Left kidney (tissue), 2 donors: ENCODE results near the gene DNAH5. TPM values are rescaled to one million over a fixed set of nuclear protein-coding genes. Genes with fewer than 3 reads are reported as not detected.

ENCODE experiments used
- DNase-seq: peaks from one replicate; pipeline ENCODE4 v3.0.0-alpha.2; 2013
- polyA plus RNA-seq: library from polyadenylated mRNA; unstranded; fragments of 120-200 nt; gene quantifications from one replicate; pipeline ENCODE4 v1.2.1, GENCODE V29; 2013; ENCODE audit not compliant: insufficient read length

Gene DNAH5
- polyA plus RNA-seq, 1 donor: 2.0 TPM

- no peak for DNase-seq
These were observed 243.9 kb downstream of the DNAH5 start for GRCh38 chr5:13700626-13701025.

- no peak for DNase-seq
These were observed 245.6 kb downstream of the DNAH5 start for GRCh38 chr5:13698885-13699284.

GRCh38 chr5:13695076-13695712, 249.3 kb downstream of the DNAH5 start:
- no peak for DNase-seq

- no peak for DNase-seq
These were observed 252.3 kb downstream of the DNAH5 start for GRCh38 chr5:13692172-13692571.

- no peak for DNase-seq
These were observed 268.0 kb downstream of the DNAH5 start for GRCh38 chr5:13676531-13676930.

GRCh38 chr5:13674391-13674790, 270.1 kb downstream of the DNAH5 start:
- DNase-seq: no peak

- DNase-seq: no peak
These were observed 271.0 kb downstream of the DNAH5 start for GRCh38 chr5:13673511-13673910.

GRCh38 chr5:13664377-13664776, 280.1 kb downstream of the DNAH5 start:
- no peak for DNase-seq

- no peak for DNase-seq
These were observed 281.9 kb downstream of the DNAH5 start for GRCh38 chr5:13662626-13663025.

- no peak for DNase-seq
These were observed 283.2 kb downstream of the DNAH5 start for GRCh38 chr5:13661272-13661671.

- no peak for DNase-seq
These were observed 284.4 kb downstream of the DNAH5 start for GRCh38 chr5:13660072-13660471.

- DNase-seq: no peak
These were observed 285.1 kb downstream of the DNAH5 start for GRCh38 chr5:13659391-13659790.

- no peak for DNase-seq
These were observed 285.7 kb downstream of the DNAH5 start for GRCh38 chr5:13658761-13659160.

- no peak for DNase-seq
These were observed 286.3 kb downstream of the DNAH5 start for GRCh38 chr5:13658152-13658551.

- no peak for DNase-seq
These were observed 290.8 kb downstream of the DNAH5 start for GRCh38 chr5:13653709-13654108.

- no peak for DNase-seq
These were observed 294.8 kb downstream of the DNAH5 start for GRCh38 chr5:13649656-13650055.

GRCh38 chr5:13648822-13649221, 295.7 kb downstream of the DNAH5 start:
- DNase-seq: no peak

- no peak for DNase-seq
These were observed 300.8 kb downstream of the DNAH5 start for GRCh38 chr5:13643734-13644133.

- no peak for DNase-seq
These were observed 301.3 kb downstream of the DNAH5 start for GRCh38 chr5:13643196-13643595.

Other genes with a start within 250 kb of the DNAH5 start
- gene TRIO, start 198.7 kb upstream of the DNAH5 start, polyA plus RNA-seq: 130 TPM